Astrocyte (in vitro differentiated cells and primary cell): ENCODE measurements around the gene OTUD5.

ENCODE experiments used
- CTCF ChIP-seq: IDR thresholded peaks from 2 replicates; pipeline ENCODE4 v1.5.1; 2011; ENCODE audit warnings: low read depth, mild to moderate bottlenecking, inconsistent platforms, low read length, moderate library complexity; ENCODE audit not compliant: insufficient read depth
- EZH2 ChIP-seq: IDR thresholded peaks from 2 replicates; pipeline ENCODE4 v1.6.1; 2012; ENCODE audit warnings: mild to moderate bottlenecking, low read length, inconsistent platforms; ENCODE audit not compliant: insufficient read depth

DNA sequence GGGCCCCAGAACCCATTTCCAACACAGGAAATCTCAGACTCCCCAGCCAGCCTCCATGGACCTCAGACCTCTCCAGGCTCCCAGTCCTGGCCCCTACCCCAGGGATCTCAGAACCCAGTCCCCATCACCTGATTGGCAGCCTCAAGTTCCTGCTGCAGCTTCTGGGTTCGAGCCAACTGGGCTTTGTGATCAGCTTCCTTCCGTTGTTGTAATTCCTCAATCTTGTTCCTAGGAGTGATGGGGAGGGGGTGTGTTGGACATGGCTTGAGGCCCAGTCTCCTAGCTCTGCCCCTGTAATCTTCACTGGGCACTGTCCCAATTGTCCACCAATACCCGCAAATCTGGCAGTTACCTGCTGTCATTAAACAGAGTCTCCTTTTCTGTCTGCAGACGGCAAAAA lies 32.1 kb upstream of the OTUD5 start:
- no peak for TF ChIP-seq CTCF
- TF ChIP-seq EZH2, result no peak
